NCI-H226 (cell line): ENCODE measurements around the gene TMEM204.
A peak's percentile ranks its signal among the peaks of the same experiment; 100 is the strongest.

Source experiments
- DNase-seq: peaks from one replicate; pipeline ENCODE4 v3.0.0-alpha.2; 2015

Gene TMEM204

DNA sequence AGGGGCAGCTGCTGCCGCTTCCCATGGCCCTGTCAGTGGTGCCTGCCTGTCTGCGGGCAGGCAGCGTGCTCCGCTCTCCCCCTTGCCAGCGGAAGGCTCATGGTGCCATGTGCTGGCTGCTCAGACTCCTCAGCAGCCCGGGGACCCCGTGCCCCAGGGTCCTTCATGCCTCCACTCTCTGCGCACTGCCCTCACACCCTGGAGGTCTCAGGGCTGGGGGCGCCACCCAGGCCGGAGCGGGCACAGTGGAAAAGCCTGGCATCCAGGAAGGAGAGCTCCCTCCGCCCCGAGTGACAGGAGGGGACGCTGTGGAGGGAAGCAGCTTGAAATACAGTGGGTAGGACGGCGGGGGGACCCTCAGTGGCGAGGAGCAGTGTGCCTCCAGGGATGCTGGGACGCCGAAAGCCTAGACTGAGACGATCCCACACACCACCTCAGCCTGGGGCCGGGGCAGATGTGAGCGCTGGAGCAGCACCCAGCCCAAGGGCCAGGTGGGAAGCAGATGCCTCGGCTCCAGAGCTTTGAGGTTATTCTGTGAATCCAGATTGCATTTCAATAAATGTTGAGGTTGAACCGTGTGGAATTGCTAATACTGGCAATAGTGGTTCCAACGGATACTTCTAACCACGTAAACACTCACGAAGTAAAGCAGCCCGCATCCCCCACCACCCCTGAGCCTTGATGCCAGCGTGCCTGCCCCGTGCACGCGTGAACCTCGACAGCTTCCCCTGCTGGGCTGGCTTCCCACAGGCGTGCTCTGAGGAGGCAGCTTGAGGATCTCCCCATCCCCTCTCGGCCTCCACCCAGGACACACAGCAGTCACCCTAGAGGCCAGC, 6.5 kb downstream of the TMEM204 start:
- no peak for DNase-seq

GRCh38 chr16:1540556-1540855, 7.0 kb downstream of the TMEM204 start:
- no peak for DNase-seq

- DNase-seq: no peak
Measured at GRCh38 chr16:1541293-1542165, 8.1 kb downstream of the TMEM204 start.

GRCh38 chr16:1542166-1542500, 8.7 kb downstream of the TMEM204 start:
- DNase-seq: no peak

GRCh38 chr16:1542533-1542932, 9.1 kb downstream of the TMEM204 start:
- DNase-seq: no peak

DNA sequence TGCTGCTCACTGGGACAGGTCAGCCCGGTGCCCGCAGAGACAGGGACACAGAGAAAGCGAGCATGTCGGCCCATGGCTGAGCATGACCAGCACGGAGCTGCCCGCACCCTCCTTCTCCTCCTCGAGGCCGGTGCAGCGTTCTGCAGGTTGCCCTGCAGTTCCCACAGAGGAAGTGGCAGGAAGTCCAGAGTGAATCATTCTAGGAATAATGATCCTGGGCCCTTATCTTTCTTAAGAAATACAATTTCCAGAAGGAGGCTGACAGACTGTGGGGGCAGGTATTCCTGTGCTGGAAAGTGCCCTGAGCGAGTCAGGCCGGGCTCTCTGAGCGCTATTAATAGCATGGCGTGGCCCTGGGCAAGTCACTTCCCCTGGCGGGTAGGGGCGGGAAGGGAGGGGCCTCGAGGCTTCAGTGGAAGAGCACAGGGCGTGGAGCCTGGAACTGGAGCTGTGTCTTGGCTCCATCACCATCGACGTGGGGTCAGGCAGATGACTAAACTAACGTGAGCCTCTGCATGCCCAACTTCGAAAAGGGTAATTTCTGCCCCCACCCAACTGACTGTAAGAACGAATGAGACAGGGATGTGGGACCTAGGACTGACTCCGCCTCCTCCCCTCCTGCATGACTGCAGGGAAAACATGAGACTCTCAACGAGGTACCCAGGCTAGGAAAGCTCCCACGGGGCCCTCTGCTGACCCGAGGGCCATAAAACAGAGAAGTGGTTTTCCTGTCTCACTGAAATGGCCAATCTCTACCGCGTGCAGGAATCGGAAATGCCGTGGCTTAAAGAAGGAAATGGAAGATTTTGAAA, 9.8 kb downstream of the TMEM204 start:
- DNase-seq: peak; percentile 97

DNA sequence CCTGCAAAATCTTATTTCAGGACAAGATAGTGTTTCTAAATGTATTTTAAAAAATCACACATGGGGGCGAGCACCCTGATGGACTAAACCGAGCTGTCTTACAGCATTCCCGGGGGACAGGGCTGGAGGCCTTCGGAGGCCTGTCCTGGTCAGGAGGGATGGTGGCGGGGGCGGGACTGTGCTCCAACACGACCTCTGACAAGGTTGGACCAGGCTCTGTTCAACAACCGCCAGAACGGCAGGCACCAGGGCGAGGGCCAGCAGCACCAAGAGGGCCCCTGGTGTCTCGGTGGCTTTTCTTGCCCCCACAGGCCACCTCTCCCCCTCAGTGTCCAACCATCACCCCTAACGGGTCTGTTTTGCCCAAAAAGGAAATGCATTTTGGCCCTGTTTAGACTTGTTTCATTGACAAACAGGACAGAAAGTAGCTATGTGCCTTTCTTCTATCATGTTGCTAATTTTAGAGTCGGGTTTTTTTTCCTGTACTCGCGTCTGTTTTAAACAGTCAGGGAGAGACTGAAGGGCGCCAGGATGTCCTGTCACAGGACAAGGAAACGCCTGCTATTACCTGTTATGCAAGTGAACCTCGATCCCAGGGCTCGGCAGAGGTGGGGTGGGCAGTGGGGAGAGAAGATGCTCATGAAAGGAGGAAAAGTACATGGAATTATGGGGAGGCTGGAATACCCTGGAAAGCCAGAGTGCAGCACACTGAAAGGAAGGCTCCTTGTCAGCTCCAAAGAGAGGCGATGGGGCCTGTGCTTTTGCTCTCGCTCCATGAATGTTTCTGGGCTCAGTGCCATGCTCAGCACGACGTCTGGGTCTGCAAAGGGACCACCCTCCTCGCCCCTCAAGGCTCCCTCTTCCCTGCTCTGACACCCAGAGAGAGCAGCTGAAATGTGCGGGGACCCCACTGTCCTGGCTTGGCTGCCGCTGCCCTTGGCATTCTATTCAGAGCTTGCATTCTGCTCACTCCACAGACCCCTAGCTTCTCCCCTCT, 11.9 kb downstream of the TMEM204 start:
- DNase-seq: no peak

DNA sequence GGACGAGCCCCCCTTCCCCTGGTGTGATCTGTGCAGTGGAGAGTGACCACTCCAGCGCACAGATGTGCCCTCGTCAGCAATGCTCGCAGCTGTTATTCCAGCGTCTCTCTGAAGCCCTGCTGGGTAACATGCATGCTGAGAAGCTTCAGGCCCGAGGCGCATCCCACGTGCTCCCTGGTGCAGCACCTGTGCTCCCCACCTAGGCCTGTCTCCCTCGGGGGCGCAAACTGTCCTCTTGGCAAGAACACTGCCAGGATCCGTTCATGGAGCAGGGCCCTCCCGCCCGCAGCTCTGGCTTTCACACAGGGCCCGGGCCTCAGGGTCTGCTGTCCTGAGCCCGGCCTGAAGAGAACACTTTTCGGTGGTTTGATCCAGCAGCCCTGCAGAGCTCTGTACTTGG, 13.0 kb downstream of the TMEM204 start:
- no peak for DNase-seq

GRCh38 chr16:1548233-1548632, 14.8 kb downstream of the TMEM204 start:
- DNase-seq: no peak

GRCh38 chr16:1548727-1549126, 15.3 kb downstream of the TMEM204 start:
- no peak for DNase-seq

DNA sequence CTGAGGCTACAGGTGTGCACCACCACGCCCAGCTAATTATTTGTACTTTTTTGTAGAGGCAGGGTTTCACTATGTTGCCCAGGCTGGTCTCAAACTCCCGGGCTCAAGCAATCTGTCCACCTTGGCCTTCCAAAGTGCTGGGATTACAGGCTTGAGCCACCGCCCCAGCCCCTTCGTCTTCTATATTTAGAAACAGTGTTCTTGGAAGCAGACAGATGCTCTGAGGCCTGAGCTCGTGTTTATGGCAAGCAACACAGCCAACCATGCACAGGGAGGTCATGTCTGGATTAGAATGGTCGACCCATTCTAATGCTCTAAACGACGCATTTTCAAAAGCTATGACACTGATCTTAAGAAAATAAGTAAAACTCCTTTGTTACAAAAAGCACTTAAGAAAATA, 16.6 kb downstream of the TMEM204 start:
- no peak for DNase-seq

GRCh38 chr16:1550696-1551095, 17.2 kb downstream of the TMEM204 start:
- DNase-seq: no peak

DNA sequence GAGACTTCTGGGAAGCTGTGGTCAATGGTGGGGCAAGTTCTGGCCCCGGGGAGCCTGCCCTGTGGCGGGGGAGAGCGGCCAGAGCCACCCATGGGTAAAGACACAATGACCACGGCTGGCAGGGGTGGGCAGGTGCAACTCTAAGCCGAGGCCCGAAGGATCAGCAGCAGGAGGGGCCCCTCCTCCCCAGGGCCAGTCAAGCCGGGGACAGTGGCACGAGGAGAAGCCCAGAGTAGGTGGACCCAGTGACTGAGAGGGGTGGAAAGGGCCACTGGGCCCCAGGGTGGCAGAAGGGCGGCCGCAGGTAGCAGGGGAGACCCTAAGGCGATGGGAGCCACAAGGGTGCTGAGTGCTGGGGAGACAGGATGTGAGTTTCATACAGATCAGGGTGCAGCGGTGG, 17.7 kb downstream of the TMEM204 start:
- no peak for DNase-seq

GRCh38 chr16:1552129-1552528, 18.7 kb downstream of the TMEM204 start:
- no peak for DNase-seq

GRCh38 chr16:1553946-1554825, 20.7 kb downstream of the TMEM204 start:
- no peak for DNase-seq

GRCh38 chr16:1554826-1555445, 21.5 kb downstream of the TMEM204 start:
- no peak for DNase-seq

GRCh38 chr16:1556254-1556653, 22.8 kb downstream of the TMEM204 start:
- DNase-seq: no peak

DNA sequence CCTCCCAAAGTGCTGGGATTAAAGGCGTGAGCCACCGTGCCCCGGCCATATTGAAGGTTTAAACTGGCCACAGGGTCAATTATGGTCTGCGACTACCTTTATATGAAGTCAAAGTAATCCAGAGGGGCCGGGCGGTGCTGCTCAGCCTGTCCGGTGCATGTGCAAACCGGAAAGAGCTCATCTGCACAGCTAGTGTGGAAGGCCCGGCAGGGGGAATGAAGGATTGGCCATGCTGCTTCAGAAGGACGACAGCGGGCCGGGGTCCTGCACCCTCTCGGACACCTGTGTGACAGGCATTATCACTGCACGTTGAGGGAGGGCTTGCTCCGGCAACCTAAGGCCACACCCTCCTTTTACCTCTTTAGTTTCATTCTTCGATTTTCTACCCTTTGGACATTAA, 23.6 kb downstream of the TMEM204 start:
- no peak for DNase-seq

DNA sequence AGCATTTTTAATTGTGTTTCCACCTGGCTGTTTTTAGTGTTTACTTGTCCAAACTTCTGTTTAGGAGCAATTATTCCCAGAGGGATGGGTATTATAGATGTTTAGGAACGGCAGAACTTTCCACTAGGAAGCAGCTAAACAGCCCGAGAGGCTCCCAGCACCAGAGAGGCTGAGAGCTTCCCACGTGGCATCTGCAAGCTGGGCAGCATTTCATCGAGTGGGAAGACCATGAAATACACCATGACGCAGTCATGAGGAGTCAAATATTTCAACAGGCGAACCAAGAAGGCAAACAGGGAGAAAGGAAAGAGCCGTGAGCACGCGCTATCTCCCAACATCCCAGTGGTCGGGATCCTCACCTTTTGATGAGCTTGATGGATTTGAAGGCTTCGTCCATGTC, 24.1 kb downstream of the TMEM204 start:
- no peak for DNase-seq

DNA sequence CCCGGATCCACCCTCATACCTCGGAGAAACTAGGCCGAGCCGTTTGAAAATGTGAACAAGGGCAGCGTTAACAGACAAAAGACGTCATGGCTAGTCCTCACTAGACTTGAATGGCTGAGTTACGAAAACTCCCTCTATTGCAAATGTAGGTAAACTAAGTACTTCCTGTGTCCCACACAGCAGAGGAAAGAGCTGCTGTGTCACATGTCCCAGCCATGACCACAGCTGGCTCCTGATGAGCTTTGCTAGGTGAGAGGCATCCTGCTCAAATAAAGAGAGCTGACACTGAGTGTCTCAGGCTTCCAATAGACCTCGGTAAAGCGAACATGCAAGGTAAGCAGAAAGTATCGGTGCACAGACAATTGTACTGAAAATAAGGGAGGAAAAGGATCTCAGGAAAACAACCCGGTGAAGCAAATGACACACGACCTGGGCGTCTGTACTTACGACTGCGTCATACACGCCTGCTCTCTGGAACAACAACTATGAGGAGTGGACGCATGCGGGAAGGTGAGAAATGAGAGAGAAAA, 26.0 kb downstream of the TMEM204 start:
- no peak for DNase-seq

GRCh38 chr16:1560153-1560552, 26.7 kb downstream of the TMEM204 start:
- DNase-seq: no peak
